HG03064 (cell line): ENCODE results near the gene UTS2.

Experiments used
- ATAC-seq: cut with Tn5 transposase; IDR thresholded peaks from one replicate; pipeline ENCODE4 v1.9.1; 2021; ENCODE audit warnings: low read depth; ENCODE audit not compliant: unreplicated experiment

UTS2 gene

GRCh38 chr1:7863756-7864328 lies 11.0 kb upstream of the UTS2 start:
- ATAC-seq: no peak

- no peak for ATAC-seq
Measured at GRCh38 chr1:7862211-7863060, 9.6 kb upstream of the UTS2 start.

- no peak for ATAC-seq
Measured at GRCh38 chr1:7861452-7861851, 8.6 kb upstream of the UTS2 start.

DNA sequence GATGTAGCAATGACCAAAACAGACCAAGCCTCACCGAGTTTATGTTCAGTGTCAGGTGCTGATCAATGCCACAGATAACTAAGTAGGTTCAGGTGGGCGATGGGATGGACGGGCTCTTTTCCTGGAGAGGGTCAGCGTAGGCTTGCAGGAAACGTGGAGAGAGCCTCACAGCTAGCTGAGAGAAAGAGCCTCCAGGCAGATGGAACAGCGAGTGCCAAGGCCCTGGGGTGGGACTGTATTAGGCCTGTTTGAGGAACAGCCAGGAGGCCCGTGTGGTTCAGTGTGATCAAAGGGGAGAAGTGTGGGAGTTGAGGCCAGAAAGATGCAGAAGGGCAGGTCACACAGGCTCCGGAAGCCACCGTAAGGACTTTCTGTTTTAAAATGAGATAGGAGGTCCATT lies 7.3 kb upstream of the UTS2 start:
- no peak for ATAC-seq

DNA sequence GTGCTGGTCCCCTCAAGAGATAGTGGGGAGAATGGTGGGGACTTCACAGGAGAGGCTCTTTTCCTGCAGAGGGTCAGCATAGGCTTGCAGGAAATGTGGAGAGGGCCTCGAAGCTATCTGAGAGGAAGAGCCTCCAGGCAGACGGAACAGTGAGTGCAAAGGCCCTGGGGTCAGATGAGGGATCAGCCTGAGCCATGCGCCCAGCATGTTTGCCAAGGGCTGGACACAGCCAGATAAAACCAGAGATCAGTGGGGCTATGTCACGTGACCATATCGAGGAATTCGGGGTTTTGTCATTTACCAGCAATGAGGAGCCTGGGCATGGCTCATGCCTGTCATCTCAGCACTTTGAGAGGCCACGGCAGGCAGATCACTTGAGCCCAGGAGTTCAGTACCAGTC lies 6.5 kb upstream of the UTS2 start:
- ATAC-seq: no peak

GRCh38 chr1:7857985-7858384 lies 5.1 kb upstream of the UTS2 start:
- no peak for ATAC-seq

DNA sequence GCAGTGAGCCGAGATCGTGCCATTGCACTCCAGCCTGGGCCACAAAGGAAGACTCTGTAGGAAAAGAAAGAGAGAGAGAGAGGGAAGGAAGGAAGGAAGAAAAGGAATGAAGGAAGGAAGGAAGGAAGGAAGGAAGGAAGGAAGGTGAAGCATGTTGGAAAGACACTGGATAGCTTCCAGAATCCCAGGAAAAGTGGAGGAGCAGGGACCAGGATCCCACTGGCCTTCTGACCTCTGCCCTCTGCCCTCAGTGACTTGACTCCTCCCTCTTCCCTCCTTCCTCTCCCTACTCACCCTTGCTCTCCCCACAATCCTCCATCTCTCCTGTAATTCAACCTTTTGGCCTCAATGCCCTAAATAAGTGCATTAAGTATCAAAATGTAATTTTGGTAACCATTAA lies 4.1 kb upstream of the UTS2 start:
- no peak for ATAC-seq

GRCh38 chr1:7856345-7856744 lies 3.5 kb upstream of the UTS2 start:
- ATAC-seq: no peak

DNA sequence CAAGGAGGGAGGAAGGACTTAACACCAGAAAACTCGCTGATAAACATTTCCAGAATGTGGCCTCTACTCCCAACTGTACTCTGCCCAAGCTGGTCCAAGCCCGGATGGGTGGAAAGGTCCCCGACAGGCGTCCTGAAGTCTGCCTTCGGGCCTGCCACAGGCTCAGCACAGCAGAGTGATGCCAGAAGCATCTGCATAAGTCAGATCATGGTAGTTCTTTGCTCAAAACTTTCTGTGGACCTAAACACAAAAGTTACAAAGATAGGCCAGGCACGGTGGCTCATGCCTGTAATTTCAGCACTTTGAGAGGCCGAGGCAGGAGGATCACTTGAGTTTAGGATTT lies 790 bp upstream of the UTS2 start:
- no peak for ATAC-seq

DNA sequence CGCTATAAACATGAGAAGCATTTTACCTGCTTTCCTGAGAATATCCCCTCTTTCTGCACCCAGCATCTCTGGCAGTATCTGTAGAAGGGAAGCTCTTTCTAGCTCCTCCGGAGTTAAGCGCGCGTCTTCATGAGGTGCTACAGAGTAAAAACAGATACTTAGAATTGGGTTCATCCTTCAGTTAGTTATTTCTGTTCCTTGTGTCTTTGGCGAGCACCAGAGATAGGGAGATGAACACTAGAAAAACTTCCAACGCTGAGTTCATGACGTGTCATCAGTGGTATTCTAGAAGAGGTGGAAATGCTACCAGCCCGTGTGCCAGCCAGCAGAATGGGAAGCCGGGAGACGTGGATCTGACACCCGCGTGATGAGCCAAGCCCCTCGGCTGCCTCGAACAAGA lies 2.1 kb downstream of the UTS2 start:
- ATAC-seq: no peak

- no peak for ATAC-seq
Measured at GRCh38 chr1:7847599-7847998, 5.3 kb downstream of the UTS2 start.

- no peak for ATAC-seq
Measured at GRCh38 chr1:7846656-7847055, 6.2 kb downstream of the UTS2 start.

DNA sequence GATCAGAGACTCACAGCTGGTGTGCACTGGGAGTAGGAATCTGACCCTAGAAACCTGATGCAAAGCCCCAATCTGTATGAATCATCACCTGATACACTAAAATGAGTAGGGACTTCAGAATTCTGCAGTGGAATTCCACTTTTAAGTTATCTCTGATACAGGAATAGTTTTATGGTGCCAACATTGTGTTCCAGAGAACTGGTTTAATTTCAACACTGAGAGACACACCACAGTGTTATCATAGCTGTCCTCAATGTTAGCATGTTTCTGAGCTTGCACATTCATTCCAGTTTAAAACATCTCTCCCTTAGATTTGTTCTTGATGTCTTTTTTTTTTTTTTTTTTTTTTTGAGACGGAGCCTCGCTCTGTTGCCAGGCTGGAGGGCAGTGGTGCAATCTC lies 7.1 kb downstream of the UTS2 start:
- ATAC-seq: no peak

DNA sequence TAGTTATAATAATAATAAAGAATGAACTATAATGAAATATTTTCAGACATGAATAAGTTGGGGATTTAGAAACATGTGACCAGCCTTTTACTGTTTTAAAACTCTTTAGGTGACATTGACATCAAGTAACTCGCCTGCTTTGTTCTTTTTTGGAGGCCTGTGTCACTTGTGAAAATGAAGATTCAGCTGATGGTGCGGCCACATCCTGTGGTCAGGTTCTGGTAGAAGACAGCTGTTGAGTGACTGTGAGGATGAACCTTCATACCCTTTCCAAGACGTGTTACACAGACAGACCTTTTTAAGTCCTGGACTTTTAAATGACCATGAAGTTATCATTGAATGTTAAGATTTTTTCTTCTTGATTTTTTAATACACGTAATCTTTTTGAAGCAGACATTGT lies 10.3 kb downstream of the UTS2 start:
- ATAC-seq: no peak

- no peak for ATAC-seq
Measured at GRCh38 chr1:7839526-7839925, 13.3 kb downstream of the UTS2 start.

- ATAC-seq: no peak
Measured at GRCh38 chr1:7838714-7839113, 14.2 kb downstream of the UTS2 start.

GRCh38 chr1:7833035-7833434 lies 19.8 kb downstream of the UTS2 start:
- no peak for ATAC-seq

DNA sequence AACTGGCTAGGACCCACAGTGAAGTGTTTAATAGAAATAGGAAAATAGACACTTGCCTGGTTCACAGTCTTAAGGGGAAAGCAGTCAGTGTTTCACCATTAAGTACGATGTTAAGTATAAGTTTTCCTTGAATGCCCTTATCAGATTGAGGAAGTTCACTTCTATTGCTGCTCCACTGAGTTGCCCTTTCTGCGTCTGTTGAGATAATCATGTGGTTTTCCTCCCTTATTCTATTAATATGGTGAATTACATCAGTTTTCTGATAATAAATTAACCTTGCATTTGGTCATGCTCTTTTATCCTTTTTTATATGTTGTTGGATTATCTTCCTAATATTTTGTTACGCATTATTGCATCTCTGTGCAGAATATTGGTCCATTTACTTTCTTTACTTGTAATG lies 21.4 kb downstream of the UTS2 start:
- ATAC-seq: no peak

- ATAC-seq: no peak
Measured at GRCh38 chr1:7827126-7827955, 25.5 kb downstream of the UTS2 start.

DNA sequence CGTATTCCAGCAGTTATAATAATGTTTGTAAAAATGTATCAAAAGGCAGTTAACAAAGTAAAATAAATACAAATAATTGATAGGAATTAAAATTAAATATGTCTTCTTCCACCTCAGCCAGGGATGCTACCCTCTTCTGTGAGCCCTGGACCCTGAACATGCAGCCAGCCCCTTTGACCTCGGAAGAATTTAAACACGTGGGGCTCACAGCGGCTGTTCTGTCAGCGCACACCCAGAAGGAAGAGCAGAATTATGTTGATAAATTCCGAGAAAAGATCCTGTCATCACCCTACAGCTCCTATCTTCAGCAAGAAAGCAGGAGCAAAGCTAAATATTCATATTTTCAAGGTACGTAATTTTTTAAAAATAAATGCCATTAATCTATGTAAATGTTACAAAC lies 26.5 kb downstream of the UTS2 start:
- no peak for ATAC-seq

GRCh38 chr1:7824701-7825100 lies 28.2 kb downstream of the UTS2 start:
- no peak for ATAC-seq

- no peak for ATAC-seq
Measured at GRCh38 chr1:7821282-7821681, 31.6 kb downstream of the UTS2 start.
